BLaER1 (cell line): ENCODE measurements around the gene TAC3.
"Not testable (repeated sequence)": the region's sequence is repeated elsewhere in the genome, so short reads cannot be mapped to it uniquely, and the experiment has no call there.

Experiments used
- H3K27ac ChIP-seq: shearing (Covaris generic); formaldehyde crosslinking; 2 replicates; pipeline ENCODE4 v1.8.1; 2022
- H3K27me3 ChIP-seq: shearing (Covaris generic); formaldehyde crosslinking; 2 replicates; pipeline ENCODE4 v1.8.1; 2022
- H3K36me3 ChIP-seq: shearing (Covaris generic); formaldehyde crosslinking; 2 replicates; pipeline ENCODE4 v1.8.1; 2022
- H3K4me1 ChIP-seq: shearing (Covaris generic); formaldehyde crosslinking; 2 replicates; pipeline ENCODE4 v1.8.1; 2022
- H3K4me2 ChIP-seq: shearing (Covaris generic); formaldehyde crosslinking; 2 replicates; pipeline ENCODE4 v1.8.1; 2022
- H3K4me3 ChIP-seq: shearing (Covaris generic); formaldehyde crosslinking; 2 replicates; pipeline ENCODE4 v1.8.1; 2022
- H3K9ac ChIP-seq: shearing (Covaris generic); formaldehyde crosslinking; 2 replicates; pipeline ENCODE4 v1.8.1; 2022
- H3K9me3 ChIP-seq: shearing (Covaris generic); formaldehyde crosslinking; 2 replicates; pipeline ENCODE4 v1.8.1; 2022
- H4K20me1 ChIP-seq: shearing (Covaris generic); formaldehyde crosslinking; 2 replicates; pipeline ENCODE4 v1.8.1; 2022
- Cebpa-rat ChIP-seq: shearing (Covaris generic); IDR thresholded peaks from 2 replicates; pipeline ENCODE4 v1.8.1; 2022

The TAC3 gene

GRCh38 chr12:57039016-57039798 lies 22.9 kb upstream of the TAC3 start:
- Histone ChIP-seq H3K9me3 (no peaks in the 10 kb centered on the region), H3K9ac (no peak overlapping the region), H3K27me3 (no peaks in the 10 kb centered on the region), H3K4me2 (no peak overlapping the region), H3K36me3 (no peaks in the 10 kb centered on the region), H3K27ac (no peak overlapping the region), H3K4me3 (no peak overlapping the region), H4K20me1 (no peaks in the 10 kb centered on the region), H3K4me1 (no peaks in the 10 kb centered on the region)
- no peak for TF ChIP-seq Cebpa-rat

GRCh38 chr12:57037264-57037663 lies 20.9 kb upstream of the TAC3 start:
- Histone ChIP-seq H3K4me3 (no peak overlapping the region), H3K27ac (no peak overlapping the region), H3K4me2 (no peak overlapping the region), H4K20me1 (no peaks in the 10 kb centered on the region), H3K36me3 (no peaks in the 10 kb centered on the region), H3K9me3 (no peaks in the 10 kb centered on the region), H3K9ac (no peak overlapping the region), H3K4me1 (no peaks in the 10 kb centered on the region), H3K27me3 (no peaks in the 10 kb centered on the region)
- TF ChIP-seq Cebpa-rat: no peak

DNA sequence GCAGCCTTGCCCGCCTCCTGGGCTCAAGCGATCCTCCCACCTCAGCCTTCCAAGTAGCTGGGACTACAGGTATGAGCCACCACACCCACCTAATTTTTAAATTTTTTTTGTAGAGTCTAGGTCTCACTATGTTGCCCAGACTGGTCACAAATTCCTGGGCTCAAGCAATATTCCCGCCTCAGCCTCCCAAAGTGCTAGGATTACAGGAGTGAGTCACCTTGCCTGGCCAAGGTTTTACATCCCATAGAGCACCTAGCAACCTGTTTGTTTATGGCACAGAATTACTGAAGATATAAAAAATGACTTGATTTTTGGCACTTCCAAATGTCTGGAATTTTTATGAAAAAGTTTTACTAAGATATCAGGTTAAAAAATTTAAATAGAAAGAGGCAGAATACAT lies 17.1 kb upstream of the TAC3 start:
- H4K20me1 ChIP-seq: no peaks in the 10 kb centered on the region
- no peaks in the 10 kb centered on the region for H3K36me3 ChIP-seq
- no peaks in the 10 kb centered on the region for H3K27me3 ChIP-seq
- no peak overlapping the region for H3K4me3 ChIP-seq
- no peak overlapping the region for H3K4me2 ChIP-seq
- peaks cover 12% of the 10 kb centered on the region for H3K4me1 ChIP-seq
- no peak overlapping the region for H3K9ac ChIP-seq
- no peak for TF ChIP-seq Cebpa-rat
- no peak overlapping the region for H3K27ac ChIP-seq
- no peaks in the 10 kb centered on the region for H3K9me3 ChIP-seq

- Histone ChIP-seq H3K4me1 (peaks cover 12% of the 10 kb centered on the region), H3K27ac (no peak overlapping the region), H3K9me3 (no peaks in the 10 kb centered on the region), H3K9ac (no peak overlapping the region), H3K36me3 (no peaks in the 10 kb centered on the region), H4K20me1 (no peaks in the 10 kb centered on the region), H3K4me3 (no peak overlapping the region), H3K27me3 (no peaks in the 10 kb centered on the region), H3K4me2 (no peak overlapping the region)
- TF ChIP-seq Cebpa-rat: no peak
These were observed 15.5 kb upstream of the TAC3 start for GRCh38 chr12:57031789-57032188.

DNA sequence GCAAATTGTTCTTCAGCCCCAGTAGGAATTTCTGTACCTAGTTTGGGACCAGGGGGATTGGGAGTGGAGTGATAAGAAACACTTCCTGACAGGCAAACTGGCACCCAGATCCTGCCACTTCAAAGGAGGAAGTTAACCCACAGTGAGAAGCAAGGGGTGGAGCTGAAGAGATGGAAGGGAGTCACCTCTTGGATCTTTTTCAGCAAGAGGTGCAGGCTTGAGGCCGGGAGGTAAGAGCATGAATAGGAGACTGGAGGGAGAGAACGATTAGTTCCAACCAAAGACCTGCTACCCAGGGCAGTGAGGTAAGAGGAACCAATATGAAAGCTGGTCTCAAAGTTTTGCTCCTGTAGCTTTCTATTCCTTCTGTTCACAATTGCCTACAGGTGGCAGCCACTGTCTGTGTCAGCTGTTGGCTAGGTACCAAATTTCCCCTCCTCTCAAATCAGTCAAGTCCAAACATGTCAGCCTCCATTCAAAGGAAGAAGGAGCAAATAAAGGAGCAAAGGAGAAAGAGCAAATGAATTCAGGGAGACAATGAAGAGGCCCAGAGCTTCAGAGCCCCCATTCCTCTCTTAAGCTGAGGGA lies 14.9 kb upstream of the TAC3 start:
- Histone ChIP-seq H4K20me1 (no peaks in the 10 kb centered on the region), H3K27me3 (no peaks in the 10 kb centered on the region), H3K9ac (no peak overlapping the region), H3K4me2 (peak overlapping the region; percentile 53), H3K36me3 (no peaks in the 10 kb centered on the region), H3K9me3 (no peaks in the 10 kb centered on the region), H3K4me3 (no peak overlapping the region), H3K4me1 (peaks cover 12% of the 10 kb centered on the region), H3K27ac (peak overlapping the region; percentile 28; the same call in 1 of the 2 replicates)
- TF ChIP-seq Cebpa-rat: no peak

GRCh38 chr12:57029457-57029856 lies 13.1 kb upstream of the TAC3 start:
- Histone ChIP-seq H3K9ac (no peak overlapping the region), H3K4me1 (peaks cover 12% of the 10 kb centered on the region), H3K27ac (no peak overlapping the region), H3K27me3 (no peaks in the 10 kb centered on the region), H4K20me1 (no peaks in the 10 kb centered on the region), H3K4me3 (no peak overlapping the region), H3K9me3 (no peaks in the 10 kb centered on the region), H3K36me3 (no peaks in the 10 kb centered on the region), H3K4me2 (no peak overlapping the region)
- TF ChIP-seq Cebpa-rat: no peak

DNA sequence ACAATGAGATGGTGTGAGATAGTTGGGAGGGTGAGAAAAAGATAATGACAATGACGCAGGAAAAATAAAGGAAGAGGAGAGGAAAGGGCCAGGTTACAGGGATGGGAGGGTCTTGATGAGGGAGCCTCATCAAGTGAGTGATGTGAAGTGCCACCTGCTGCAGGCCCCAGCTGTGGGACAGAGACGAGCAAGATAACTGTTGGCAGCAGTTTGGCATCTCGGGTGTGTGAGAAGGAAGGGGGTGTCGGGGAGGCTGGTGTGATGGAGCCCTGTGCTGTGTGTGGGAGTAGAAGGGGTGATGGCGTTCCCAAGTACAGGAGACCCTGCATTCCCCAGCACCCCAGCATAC lies 11.4 kb upstream of the TAC3 start:
- H3K27ac ChIP-seq: no peak overlapping the region
- H3K4me3 ChIP-seq: no peak overlapping the region
- H3K4me2 ChIP-seq: no peak overlapping the region
- no peak overlapping the region for H3K9ac ChIP-seq
- no peak for TF ChIP-seq Cebpa-rat
- H4K20me1 ChIP-seq: no peaks in the 10 kb centered on the region
- no peaks in the 10 kb centered on the region for H3K27me3 ChIP-seq
- H3K4me1 ChIP-seq: peaks cover 12% of the 10 kb centered on the region
- H3K9me3 ChIP-seq: no peaks in the 10 kb centered on the region
- H3K36me3 ChIP-seq: no peaks in the 10 kb centered on the region

DNA sequence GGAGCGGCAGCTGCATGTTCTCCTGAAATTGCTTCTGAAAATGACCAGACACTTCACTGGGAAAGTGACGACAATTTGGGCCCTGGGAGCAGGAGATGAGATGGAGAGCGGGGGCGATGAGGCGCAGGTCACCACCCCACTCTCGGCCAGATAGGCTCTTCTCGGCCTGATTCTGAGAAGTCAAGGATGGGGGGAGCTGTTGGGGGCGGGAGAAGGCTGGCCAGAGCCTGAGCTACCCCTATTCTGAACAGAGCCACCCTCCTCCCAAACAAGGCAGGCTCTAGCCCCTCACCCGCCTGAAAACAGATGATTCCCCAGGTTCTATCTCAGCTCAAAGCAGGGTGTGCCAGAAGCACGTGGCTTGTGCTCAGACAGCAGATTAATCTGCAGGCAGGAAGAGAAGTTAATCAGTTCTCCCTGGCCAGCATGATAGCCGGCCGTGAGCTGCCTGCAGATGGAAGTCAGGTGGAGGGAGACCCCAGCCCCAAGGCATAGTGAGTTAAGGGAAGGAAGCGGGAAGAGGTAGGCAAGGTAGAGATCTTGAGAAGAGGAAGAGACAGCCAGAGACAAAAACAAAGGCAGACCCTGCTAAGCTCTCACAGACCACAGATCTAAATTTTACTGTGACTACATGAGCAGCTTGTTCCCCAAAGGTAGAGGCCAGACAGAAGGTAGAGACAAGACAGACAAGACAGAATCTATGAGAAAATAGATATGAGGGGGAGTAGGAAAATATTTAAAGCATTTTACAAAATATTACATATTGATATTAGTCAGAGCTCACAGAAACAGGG lies 10.9 kb upstream of the TAC3 start:
- Histone ChIP-seq H3K27ac (no peak overlapping the region), H3K36me3 (no peaks in the 10 kb centered on the region), H3K4me1 (peaks cover 12% of the 10 kb centered on the region), H3K4me3 (no peak overlapping the region), H3K9ac (peak overlapping the region; percentile 13; the same call in 1 of the 2 replicates), H4K20me1 (no peaks in the 10 kb centered on the region), H3K27me3 (no peaks in the 10 kb centered on the region), H3K4me2 (no peak overlapping the region), H3K9me3 (no peaks in the 10 kb centered on the region)
- TF ChIP-seq Cebpa-rat: no peak

DNA sequence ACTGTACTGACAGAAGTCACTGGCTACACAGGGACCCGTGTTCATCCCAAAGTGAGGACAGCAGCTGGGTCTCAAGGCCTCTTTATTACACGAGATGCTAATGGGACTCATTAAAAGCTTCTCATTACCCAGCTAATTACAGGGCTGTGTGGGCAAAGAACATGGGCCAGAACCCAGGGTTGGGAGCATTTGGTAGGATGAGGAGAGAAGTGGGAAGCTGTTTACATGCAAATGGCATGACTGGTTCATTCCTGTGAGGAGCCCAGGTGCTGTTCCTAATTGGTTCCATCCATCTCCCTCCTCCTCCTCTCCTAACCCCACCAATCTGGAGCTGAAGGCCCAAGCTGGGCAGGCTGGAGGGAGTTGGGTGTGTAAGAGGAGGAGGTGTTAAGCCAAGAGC lies 8.9 kb upstream of the TAC3 start:
- Histone ChIP-seq H3K4me3 (no peak overlapping the region), H3K27ac (no peak overlapping the region), H3K4me2 (no peak overlapping the region), H3K36me3 (no peaks in the 10 kb centered on the region), H4K20me1 (no peaks in the 10 kb centered on the region), H3K9me3 (no peaks in the 10 kb centered on the region), H3K4me1 (peaks cover 5% of the 10 kb centered on the region; the same call in 1 of the 2 replicates), H3K9ac (no peak overlapping the region), H3K27me3 (no peaks in the 10 kb centered on the region)
- no peak for TF ChIP-seq Cebpa-rat

GRCh38 chr12:57022324-57022723 lies 6.0 kb upstream of the TAC3 start:
- not testable (repeated sequence) for H3K27me3 ChIP-seq, H3K4me1 ChIP-seq, H3K36me3 ChIP-seq, H3K4me2 ChIP-seq, H4K20me1 ChIP-seq, H3K4me3 ChIP-seq, H3K9ac ChIP-seq, H3K9me3 ChIP-seq, H3K27ac ChIP-seq
